ENCODE data around the gene SEL1L3.

Gene SEL1L3

GRCh38 chr4:25859429-25860148 lies 3.2 kb downstream of the SEL1L3 start:
- no peak overlapping the region for H3K27ac ChIP-seq
- TF ChIP-seq CTCF (conservative IDR thresholded peaks at IDR 0.05) (no peak), ZFX (IDR thresholded peaks at IDR 0.05) (no peak)

DNA sequence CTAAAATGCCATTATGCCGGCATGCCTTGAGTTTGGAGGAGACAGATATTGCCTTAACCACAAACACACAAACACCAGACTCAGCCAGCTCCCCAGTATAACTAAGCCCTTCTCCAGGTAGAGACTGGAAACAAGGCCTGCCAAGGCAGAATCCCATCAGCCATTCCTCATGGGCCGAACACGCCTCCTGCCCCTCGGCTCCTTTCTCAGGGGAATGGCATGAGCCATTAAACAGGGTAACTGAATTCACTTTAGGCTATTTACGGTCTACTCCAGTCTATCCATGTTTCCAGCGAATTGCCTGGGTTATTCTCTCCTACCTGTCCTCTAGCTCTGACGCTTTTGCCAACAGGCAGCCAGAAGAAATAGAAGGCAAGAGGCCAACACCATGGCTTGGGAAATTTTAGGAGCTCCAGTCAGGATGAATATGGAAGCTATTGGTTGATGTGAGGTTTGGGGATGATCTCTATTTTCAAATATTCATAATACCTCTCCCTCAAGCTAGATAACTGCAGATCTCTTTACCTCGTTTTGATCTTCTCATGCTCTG lies 4.9 kb downstream of the SEL1L3 start:
- TF ChIP-seq CTCF (conservative IDR thresholded peaks at IDR 0.05) (no peak), ZFX (IDR thresholded peaks at IDR 0.05) (no peak)
- H3K27ac ChIP-seq, result no peak overlapping the region

- TF ChIP-seq ZFX (IDR thresholded peaks at IDR 0.05), result no peak
- TF ChIP-seq CTCF (conservative IDR thresholded peaks at IDR 0.05), result no peak
- no peak overlapping the region for H3K27ac ChIP-seq
These were observed 5.4 kb downstream of the SEL1L3 start for GRCh38 chr4:25857403-25857802.

DNA sequence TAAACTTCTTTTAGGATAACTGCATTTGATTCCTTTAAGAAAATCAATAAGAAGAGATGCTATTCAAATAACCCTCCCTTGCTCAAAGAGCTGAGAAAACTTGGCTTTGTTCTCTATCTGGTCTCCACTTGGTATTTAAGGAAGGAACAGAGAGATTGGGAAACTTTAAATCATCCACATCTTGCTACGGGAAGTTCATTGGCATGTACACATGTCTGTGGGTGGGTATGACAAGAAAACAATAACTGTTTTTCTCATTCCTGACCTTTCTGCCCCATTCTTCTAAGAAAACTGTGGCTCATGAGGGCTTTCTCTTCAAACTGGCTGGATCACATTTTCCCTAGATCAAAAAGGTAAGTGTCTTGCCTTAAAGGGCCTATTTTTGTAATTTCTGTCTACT lies 6.0 kb downstream of the SEL1L3 start:
- no peak for TF ChIP-seq CTCF (conservative IDR thresholded peaks at IDR 0.05)
- no peak for TF ChIP-seq ZFX (IDR thresholded peaks at IDR 0.05)
- no peak overlapping the region for H3K27ac ChIP-seq

DNA sequence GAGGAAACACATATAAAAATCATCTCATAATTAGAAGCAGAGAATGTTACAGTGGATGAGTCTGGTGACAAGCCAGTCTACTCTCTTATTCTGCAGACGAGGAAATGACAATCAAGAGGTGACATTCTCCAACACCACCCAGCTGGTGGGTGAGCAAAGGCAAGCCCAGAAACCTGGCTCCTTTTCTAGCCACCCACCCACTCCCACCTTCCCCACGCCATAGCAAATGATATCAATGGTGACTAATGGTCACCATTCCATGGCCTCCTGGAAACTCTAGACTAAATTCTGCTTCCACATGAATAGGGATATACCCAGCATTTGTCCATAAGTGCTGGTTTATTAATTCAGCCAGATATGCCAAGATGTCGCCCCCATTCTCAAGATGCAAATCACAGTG lies 10.7 kb downstream of the SEL1L3 start:
- no peak overlapping the region for H3K27ac ChIP-seq
- TF ChIP-seq CTCF (conservative IDR thresholded peaks at IDR 0.05) (no peak), ZFX (IDR thresholded peaks at IDR 0.05) (no peak)

DNA sequence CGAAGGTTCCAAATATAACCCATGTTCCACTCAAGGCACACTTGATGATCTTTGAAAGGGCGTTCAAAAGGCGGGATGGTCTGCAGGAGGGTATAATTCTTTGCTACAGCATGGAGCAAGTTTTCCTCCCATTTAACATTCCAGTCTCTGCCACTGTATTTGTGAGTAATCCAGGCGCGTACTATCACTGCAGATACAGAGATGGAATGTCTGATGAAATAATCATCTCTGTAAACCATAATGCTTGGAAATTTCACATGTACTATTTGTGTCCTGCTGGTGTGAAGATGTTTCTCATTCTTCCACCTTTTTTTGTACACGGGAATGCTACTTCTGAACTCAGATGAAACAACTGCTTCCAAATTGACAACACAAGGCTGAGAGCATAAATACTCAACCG lies 15.5 kb downstream of the SEL1L3 start:
- TF ChIP-seq ZFX (IDR thresholded peaks at IDR 0.05), result no peak
- TF ChIP-seq CTCF (conservative IDR thresholded peaks at IDR 0.05), result no peak
- H3K27ac ChIP-seq, result no peak overlapping the region

DNA sequence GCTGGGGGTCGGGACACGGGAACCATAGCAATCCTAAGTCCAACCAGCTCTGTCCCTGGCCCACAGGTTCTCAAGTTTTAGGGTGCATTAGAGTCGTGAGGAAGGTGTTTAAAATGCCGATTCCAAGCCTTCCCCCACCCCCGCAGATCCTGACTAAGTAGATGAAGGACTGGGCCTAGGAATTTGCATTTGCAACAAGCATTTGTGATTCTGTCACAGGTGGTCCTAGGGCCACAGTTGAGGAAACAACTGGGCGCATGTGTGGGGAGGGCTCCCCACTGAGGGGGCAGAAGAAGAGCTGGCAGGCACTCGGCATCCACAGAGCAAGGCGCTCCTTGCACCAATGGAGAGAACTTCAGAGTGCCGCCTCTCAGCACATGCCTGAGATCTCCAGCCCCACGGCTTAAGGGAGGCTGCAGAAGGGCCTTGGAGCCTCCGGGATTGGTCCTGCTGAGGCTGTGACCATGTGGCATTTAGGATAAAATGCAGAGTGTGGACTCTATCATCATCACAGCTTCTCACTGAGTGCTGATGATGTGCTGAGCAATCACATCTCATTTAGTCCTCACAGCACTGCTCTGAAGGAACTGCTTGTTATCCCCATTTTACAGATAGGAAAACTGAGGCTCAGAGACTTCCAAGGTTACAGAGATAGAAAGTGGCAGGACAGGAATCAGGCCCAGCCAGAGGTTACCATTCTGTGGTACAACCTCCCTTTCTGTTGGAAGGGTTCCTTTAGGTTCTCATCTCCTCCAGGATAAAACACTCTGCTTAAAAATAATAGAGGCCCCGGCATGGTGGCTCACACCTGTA lies 16.7 kb downstream of the SEL1L3 start:
- H3K27ac ChIP-seq, result no peak overlapping the region
- TF ChIP-seq CTCF (conservative IDR thresholded peaks at IDR 0.05) (no peak), ZFX (IDR thresholded peaks at IDR 0.05) (no peak)

All from C4-2B (cell line).